Fibroblast of lung (primary cell): ENCODE data around the gene HIVEP3.

ENCODE experiments used
- EZH2 ChIP-seq: IDR thresholded peaks from 2 replicates; pipeline ENCODE4 v1.5.1; 2012; ENCODE audit warnings: low read length, control low read depth, mild to moderate bottlenecking; ENCODE audit errors: missing control alignments
- TF ChIP-seq, protein P1 (sequence below), 2 donors: IDR thresholded peaks in 1 of 2; conservative IDR thresholded peaks in 1 of 2; 1 replicate in 1 of 2; 2 replicates in 1 of 2; pipeline ENCODE4 v1.5.1; 2011 to 2012; ENCODE audit warnings: low read length in 2 of 2, control low read depth in 1 of 2, inconsistent platforms in 1 of 2, low read depth in 1 of 2, mild to moderate bottlenecking in 1 of 2

DNA sequence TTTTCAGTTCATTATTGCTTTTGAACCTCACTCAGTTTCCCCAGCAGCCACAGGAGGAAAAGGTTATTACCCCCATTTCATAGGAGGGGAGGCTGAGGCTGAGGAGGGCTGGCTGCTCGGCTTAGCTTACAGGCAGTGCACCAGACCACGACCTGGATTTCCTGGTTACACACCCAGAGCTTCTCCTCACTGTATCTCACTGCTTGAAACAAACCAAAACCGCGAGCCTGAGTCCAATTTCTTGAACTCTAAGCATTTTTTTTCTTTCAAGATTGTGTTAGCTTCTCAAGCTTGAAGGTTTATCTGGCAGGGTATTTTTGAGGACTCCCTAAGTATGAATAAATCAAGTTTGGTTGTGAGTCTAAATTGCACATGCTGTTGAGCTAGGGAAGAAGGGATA lies 245.3 kb downstream of the HIVEP3 start:
- TF ChIP-seq EZH2, result no peak
- TF ChIP-seq, protein P1, sequence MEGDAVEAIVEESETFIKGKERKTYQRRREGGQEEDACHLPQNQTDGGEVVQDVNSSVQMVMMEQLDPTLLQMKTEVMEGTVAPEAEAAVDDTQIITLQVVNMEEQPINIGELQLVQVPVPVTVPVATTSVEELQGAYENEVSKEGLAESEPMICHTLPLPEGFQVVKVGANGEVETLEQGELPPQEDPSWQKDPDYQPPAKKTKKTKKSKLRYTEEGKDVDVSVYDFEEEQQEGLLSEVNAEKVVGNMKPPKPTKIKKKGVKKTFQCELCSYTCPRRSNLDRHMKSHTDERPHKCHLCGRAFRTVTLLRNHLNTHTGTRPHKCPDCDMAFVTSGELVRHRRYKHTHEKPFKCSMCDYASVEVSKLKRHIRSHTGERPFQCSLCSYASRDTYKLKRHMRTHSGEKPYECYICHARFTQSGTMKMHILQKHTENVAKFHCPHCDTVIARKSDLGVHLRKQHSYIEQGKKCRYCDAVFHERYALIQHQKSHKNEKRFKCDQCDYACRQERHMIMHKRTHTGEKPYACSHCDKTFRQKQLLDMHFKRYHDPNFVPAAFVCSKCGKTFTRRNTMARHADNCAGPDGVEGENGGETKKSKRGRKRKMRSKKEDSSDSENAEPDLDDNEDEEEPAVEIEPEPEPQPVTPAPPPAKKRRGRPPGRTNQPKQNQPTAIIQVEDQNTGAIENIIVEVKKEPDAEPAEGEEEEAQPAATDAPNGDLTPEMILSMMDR (conservative IDR thresholded peaks at IDR 0.05 in 1 of 2, IDR thresholded peaks at IDR 0.05 in 1 of 2; ENCODE audit: low read depth in 1 of 2, low read length in 2 of 2), result no peak
